ENCODE results near the gene EIF6.

Gene EIF6

DNA sequence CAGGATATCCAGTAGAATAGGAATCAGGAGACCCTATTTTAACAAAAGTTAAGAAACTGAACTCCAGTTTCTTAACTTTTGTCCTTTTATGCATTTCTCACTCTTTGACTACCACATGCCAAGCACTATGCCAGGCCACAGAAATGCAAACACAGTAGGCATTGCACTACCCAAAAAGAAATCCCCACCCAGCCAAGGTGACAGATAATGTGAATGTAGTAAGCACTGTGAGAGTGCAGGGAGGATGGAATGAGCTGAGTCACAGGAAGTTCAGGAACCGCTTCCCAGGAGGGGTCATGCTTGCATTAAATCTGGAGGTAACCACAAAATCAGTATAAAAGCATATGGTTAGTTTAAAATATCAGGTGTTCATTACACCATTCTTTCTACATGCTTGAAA is 27.7 kb upstream of the EIF6 start:
- peak; percentile 90 for DNase-seq (ENCODE audit: low spot score)

DNA sequence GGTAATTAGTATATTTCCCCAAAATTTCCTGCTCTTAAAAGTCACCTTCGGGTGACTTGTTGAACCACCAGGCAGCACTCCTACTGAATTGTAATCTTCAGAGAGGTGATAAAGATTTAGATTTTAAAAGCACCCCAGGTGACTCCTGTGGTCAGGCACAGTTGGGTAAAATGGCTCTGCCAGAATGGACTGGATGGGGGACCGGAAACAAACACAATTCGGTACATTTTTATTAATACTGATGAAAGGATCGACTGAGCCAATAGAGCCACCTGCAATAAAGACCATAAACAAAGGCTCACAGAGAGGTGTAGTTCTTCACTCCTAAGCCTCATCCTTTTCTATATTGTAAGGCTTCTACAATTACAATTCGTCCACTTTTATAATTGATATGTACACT is 27.2 kb upstream of the EIF6 start:
- no peak for DNase-seq (ENCODE audit: low spot score)

DNA sequence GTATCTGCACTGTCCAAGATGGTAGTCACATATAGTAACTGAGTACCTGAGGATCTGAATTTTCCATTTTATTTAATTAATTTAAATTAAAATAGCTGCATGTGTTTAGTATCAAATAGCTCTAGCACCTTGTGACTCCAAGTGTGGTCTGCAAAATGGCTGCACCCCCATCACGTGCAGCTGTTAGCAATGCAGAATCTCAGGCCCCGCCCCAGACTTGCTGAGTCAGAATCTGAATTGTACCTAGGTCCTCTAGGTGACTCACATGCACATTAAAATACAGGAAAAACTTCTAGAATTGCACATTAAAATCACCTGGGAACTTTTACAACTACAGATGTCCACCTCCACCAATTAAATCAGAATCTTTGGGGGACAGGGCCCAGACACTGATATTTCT is 26.8 kb upstream of the EIF6 start:
- DNase-seq (ENCODE audit: low spot score): peak; percentile 60

DNA sequence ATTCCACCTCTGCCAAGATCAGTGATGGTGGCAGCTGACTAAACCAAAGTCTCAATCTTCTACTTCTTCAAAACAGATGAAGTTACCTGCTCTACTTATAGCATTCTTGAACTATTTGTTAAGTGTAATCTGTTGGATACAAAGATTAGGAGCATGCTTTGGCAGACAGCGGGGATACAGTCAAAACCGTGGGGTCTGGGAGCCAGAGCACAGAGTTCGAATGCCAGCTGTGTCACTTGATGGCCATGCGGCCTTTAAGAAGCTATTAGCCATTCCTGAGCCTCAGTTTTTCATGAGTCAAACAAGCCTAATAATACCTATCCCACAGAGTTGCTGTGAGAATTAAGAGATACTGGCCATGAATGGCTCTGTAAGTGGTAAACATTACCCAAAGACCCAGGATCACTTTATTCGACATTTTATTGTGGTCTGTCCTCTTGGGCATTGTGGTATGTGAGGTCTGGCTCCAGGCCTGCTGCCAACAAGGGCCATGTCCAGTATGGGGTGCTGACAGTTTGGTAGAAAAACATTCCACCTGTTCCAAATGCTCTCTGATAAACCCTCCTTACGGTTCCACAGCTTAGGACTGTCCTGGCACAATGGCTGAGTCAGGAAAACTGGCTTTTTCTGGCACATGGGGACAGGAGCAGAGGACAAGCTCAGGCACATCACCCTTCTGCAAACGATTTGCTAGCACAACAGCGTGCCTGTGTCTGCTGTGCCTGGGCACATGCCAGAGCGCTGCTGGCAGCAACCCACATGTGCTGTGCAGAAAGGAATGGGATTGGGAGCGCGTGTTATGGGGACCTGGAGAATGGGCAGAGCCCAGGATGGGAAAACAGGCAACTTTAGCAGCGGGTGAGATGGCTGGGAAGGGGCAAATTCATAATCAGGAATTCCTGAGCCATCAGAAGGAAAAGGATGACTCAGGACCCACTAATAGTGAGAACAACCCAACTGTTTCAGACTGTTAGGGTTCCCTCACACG is 23.4 kb upstream of the EIF6 start:
- DNase-seq (ENCODE audit: low spot score): peak; percentile 86

DNA sequence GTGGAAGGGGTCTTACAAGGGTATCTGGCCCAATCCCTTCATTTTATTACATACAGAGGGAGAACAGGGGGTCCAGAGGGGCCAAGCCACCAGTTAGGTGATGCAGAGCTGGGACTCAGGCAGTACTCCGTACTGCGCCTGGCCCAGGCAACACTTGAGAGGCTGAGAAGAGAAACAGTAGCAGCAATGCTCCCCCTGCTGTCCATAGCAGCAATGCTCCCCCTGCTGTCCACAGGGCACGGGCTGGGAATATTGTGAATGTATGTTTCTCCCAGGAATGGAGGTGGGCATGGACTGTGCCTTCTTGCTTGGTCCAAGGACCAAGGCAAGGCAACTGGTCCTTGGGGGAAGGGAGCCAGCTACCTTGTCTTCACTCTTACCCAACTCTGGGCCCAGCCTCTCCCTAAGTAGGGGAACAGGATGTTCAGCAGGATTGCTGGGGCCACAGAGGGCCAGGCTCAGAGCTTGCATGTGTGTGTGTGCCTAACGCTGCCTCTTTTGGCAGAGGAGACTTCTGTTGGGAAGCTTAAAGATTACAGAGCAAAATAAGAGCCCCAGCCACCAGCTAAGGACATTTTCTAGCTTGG is 22.5 kb upstream of the EIF6 start:
- DNase-seq (ENCODE audit: low spot score): peak; percentile 79

DNA sequence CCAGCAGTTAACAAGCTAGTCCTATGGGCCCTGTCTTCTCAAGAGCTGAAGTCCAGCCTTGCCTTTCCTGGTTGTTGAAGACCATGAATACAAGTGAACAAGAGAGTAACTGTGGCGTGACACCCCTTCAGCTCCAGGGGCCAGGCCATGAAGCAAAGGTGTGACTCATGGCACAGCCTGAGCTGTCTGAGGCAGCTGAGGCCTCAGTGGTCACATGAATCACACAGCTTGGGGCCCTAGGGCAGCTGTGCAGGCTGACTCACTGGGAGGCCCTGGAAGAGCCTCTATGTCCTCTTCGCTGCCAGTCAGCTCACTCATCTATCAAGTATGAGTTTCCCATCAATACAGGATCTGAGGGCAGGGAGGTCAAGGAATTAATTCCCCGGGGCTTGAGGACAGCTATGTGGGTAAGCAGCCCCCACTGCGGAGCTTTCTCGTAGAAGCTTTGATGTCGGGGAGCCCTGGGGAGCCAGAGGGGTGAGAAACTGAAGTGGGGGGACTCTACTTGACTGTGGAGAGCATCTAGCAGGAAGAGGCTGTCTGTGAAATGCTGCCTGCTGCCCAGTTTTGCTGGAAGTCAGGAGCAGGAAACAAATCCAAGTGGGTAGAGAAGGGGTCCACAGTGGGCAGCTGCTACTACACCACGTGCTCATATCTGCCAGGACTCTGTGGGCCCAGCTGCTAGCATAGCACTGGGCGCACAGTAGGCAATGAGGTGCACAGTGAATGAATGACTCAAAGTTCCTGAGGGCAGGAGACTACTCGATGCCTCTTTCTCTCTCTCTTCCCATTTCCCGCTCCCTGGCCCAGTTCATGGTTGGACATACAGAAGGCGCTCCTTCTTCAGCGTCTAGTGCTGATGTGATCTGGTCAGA is 21.3 kb upstream of the EIF6 start:
- DNase-seq (ENCODE audit: low spot score): peak; percentile 100

DNA sequence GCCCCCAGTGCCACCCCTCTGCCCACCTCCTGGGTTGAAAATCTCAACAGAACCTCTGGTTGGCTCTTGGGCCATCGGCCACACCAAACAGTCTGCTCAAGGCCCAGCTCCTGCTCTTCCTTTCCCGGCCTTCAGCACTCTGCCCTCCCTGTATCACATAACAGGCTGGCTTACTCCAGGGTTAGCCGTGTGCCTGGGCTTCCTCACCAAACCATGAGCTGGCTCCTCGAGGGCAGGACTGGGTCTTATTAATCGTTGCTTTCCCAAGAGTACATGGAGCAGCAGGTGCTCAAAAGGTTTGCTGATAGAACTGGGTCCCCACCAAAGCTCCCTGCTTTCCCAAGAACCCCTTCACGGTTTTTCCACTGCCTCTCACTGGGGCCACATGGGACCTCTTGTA is 20.4 kb upstream of the EIF6 start:
- no peak for DNase-seq (ENCODE audit: low spot score)

DNA sequence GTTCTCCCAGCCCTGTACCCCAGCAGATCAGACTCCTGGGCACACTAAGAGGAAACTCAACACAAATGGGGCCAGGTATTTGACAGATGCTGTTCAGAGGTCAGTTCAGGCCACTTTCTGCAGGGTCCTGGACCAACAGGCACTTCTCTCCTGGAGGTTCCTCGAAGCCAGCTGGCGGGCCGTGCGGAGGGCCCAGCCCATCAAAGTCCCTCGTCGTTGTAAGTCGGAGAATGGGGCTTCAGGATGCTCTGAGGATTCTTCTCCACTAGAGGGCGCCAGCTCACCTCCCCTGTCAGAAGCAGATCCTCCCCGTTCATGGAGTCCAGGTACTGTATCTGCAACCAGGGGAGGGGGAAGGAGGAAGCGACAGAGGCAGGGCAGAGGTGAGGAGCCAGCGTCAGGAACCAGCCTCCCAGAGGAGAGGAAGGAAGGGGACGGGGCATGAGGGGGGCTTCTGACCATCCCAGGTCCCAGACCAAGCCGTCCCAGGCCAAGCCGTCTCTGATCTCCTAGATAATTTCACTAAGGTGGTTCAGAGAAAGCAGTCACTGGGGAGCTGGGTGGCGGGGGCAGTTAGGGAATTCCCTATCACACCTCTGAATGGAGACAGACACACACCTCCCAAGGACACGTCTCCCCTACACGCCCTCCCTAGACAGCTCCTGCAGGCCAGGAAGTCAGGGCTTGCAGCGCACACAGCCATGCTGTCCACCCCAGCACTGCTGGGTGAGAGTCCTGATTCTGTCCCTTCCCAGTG is 19.3 kb upstream of the EIF6 start:
- DNase-seq (ENCODE audit: low spot score): peak; percentile 90

DNA sequence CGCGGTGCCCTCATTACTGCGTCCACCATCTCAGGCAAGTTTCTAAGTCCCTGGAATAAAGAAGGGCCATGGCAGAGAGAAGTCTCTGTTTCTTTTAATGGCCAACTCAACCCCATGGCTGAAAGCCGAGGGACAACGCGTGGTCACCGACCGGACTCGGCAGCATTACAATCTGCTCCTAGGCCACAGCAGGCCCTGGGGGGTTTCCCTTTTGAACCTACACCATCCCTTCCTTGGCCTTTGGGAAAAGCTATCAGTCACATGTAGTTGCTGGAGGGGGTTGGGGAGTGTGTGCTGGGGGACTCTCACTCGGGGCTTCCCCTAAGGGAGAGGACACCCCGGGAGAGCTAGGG is 18.8 kb upstream of the EIF6 start:
- no peak for DNase-seq (ENCODE audit: low spot score)

DNA sequence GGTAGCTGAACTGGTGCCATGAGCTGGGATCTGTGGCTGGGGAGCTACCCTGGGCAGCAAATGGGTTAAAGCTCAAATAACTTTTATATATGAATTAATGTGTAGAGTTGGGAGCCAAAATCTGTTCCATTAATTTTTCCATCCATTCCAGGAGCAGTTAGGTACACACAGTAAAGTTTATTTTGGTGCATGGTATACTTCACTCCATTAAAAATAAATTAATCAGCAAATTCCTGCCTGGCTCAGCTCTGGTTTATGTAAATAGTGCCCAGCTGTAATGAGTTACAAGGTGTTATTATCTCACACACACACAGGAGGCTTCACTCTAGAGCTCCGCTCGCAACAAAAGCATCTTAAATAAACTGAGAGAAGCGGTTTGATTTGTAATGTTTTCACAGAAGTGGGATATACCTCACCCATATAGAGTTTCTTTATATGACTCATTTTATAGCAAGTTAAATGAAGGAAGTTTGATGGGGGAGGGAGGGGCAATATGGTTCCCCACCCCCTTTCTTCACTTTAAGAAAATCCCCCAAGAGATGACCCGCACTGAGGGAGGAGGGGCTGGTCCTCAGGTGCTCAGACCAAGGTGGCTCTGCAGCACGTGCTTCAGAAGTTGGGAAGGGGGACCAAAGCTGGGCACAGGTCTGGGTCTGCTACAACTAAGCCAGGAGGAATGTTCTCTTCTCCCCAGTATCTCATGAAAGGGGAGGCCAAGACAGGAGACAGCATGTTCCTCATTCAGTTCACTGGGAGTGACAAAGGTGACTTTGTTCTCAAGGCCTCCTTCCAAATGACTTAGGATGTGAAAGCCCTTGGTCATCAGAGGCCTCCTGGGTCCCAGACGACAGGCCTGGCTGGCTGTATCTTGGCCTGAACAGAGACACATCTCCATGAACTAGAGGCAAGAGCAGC is 18.1 kb upstream of the EIF6 start:
- DNase-seq (ENCODE audit: low spot score): no peak

DNA sequence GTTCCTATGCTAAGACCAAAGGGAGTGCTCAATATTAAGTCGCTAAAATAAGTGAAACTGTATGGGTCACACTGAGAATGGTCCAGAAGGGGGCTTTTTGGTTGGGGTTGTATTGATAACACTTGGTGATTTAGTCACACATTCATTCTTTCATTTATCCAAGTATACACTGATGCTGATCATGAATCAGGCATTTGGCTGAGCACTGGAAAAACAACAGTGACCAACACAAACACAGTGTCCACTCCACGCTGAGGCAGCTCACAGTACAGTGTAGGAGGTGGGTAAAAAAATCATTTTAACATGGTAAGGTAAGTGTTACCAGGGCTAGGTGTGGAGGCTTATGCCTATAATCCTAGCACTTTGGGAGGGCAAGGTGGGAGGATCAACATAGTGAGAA is 16.9 kb upstream of the EIF6 start:
- DNase-seq (ENCODE audit: low spot score): no peak

DNA sequence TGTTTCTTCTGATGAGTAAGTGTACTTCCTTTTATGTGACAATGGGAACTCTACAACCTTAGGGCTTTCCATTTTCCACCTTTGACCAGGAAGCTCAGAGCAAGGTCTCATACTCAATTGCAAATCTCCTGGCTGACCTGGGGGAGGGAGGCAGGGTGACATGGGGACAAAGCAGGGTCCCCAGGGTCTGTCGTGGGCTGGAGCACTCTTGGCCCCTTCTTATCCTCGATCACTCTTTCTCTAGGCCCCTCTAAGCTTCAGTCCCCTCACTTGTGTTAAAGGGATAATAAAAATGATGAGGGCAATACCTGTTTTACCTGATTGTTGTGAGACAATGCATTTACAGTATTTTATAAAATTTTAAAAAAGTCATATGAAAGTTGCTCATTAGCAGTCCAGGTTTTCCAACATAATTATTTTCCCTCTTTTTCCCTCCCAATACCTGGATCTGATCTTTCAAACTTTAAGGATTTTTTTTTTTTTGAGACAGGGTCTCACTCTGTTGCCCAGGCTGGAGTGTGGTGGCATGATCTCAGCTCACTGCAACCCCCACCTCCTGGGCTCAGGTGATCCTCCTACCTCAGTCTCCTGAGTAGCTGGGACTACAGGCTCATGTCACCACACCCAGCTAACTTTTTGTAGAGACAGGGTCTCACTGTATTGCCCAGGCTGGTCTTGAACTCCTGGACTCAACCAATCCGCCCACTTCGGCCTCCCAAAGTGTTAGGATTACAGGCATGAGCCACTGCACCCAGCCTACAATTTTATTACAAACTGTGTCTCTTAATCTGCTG is 16.1 kb upstream of the EIF6 start:
- no peak for DNase-seq (ENCODE audit: low spot score)

DNA sequence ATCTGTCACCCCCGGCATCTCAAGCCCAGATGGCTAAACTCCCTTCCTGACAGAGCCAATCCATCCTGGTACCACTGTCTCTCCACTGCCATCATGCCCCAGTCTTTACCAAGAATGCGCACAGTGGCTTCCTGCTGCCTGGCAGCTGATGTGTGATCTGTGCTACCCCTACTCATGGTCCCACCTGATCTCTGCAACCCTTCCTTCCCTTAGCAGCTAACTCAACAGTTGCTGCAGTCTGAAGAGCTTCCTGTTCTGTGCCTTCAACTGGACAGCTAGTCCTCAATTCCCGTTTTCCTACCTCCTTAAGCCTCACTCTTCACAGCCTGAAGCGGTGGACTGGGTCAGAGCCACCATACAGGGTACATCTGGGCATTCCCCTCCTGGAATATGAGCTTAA is 15.2 kb upstream of the EIF6 start:
- DNase-seq (ENCODE audit: low spot score): no peak

DNA sequence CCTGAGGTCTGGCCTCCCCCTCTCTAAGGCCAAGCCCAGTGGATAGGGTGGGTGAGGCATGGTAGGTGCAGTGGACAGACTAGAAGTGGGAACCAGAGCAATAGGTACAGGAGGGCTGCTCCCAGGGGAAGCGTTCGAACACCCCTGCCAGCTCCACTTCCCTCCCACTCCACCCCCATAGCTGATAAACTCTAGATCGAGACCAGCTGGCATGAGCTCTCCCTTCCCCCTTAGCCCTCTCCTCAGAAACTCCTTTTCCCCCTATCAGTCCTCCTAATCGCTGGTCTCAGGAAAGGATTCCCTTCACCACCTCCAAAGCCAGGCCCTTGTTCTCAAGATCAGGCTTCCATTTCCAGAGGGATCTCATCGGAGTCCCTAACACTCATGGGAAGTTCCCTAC is 13.7 kb upstream of the EIF6 start:
- DNase-seq (ENCODE audit: low spot score): no peak

DNA sequence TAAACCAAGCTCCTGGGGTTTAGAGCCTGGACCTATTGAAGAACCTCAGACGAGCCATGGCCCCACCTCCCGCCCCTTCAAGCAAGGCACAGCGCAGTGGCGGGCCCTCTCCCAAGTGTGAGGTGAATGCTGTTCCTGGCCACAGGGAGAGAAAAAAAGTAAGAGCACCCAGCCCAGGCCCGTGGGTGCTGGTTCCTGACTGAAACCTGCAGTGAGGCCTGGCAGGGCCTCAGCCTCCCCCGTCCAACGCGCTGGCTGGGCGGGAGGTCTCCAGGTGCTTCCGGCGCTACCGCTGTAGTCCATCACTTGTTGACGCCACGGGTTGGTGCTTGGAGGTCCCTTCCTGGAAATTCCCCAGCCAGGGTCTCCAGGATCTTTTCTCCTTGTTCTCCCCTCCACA is 13.2 kb upstream of the EIF6 start:
- DNase-seq (ENCODE audit: low spot score): no peak

DNA sequence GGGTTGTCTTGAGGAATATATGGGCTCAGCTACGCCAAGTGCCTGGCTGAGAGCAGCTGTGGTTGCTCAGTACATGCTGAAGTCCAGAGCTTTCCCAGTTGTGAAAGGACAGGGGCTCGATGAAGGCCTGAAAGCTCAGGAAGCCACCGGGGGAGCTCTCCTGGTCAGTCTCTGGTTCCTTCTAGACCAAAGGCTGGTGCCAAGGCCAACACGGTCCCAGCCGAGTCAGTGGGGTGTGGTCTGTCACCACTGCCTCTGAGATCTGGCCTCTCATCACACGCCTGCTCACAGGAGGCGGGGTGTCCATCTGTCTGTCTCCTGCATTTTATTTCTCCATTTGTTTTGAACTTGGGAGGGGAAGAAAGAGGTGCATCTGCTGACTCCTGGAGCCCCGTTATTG is 12.6 kb upstream of the EIF6 start:
- no peak for DNase-seq (ENCODE audit: low spot score)

DNA sequence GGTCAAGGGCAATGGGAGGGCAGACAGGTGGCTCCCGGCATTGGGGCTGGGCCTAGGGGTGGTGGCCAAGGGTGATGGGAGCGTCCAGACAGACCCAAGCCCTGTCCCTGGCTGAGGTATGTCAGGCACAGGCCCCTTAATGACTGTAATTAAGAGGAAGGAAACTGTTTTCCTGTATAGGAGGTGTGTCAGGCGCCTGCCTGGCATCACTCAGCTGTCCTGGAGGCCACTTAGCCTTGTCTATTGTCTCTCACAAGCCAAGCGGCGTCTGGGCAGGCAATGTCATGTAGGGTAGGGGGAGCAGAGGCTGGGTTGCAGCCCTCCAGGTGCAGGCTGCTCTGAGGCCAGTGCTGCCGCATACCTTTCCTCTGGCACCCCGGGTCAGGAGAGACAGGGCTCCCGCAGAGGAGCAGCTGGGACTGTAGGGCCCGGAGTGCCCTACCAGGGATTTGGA is 11.6 kb upstream of the EIF6 start:
- DNase-seq (ENCODE audit: low spot score): no peak

DNA sequence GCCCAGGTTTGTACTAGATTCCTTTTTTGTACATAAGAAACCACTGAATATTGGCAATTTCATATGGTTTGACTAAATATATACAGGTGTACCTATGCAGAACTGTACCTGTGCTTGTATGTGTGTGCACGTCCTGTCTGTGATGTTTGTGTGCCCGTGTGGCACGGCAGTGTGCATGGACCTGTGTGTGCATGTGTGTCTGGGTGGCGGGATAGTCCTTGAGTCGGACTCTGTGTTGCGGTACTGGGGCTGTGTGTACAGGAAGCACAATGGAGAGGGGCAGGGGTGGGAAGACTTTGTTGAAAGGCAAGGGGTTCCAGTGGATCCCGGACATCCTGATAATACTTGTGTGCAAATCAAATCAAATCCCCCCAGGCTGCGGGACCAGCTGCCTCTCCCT is 11.1 kb upstream of the EIF6 start:
- no peak for DNase-seq (ENCODE audit: low spot score)

DNA sequence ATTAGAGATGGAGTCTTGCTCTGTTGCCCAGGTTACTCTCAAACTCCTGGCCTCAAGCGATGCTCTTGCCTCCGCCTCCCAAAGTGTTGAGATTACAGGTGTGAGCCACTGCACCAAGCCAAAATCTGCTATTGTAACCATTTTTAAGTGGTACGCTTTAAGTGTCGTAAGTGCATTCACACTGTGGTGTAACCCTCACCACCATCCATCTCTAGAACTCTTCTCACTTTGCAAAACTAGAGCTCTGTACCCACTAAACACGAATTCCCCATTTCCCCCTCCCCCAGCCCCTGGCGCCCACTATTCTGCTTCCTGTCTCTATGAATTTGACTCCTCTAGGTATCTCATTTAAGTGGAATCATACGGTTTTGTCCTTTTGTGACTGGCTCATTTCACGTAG is 10.5 kb upstream of the EIF6 start:
- no peak for DNase-seq (ENCODE audit: low spot score)

DNA sequence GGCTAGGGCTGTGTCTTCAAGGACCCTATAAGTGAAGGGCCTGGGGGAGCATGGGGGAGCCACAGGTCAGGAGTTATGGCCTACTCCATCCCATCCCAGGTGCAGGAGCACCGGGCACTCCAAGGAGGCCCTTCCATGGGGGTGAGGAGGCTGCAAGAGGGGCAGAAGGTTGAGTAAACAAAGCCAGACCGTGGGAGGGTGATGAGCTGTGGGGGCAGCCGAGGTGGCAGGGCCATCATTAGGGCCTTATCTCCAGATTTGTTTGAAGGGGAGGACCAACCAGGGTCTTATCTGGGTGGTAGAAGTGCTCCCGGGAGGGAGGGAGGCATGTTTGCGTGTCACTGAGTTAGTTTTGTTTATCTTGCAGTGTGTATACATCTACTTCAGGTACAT is 9.7 kb upstream of the EIF6 start:
- no peak for DNase-seq (ENCODE audit: low spot score)
